COLO668 (cell line): Measurements from ENCODE around the gene HEYL.
"Not testable (repeated sequence)": the region's sequence is repeated elsewhere in the genome, so short reads cannot be mapped to it uniquely, and the experiment has no call there.

Experiments used
- DNase-seq: peaks from one replicate; lab custom pipeline; 2025; ENCODE audit not compliant: unreplicated experiment; lab: John Stamatoyannopoulos, UW

Gene HEYL

DNA sequence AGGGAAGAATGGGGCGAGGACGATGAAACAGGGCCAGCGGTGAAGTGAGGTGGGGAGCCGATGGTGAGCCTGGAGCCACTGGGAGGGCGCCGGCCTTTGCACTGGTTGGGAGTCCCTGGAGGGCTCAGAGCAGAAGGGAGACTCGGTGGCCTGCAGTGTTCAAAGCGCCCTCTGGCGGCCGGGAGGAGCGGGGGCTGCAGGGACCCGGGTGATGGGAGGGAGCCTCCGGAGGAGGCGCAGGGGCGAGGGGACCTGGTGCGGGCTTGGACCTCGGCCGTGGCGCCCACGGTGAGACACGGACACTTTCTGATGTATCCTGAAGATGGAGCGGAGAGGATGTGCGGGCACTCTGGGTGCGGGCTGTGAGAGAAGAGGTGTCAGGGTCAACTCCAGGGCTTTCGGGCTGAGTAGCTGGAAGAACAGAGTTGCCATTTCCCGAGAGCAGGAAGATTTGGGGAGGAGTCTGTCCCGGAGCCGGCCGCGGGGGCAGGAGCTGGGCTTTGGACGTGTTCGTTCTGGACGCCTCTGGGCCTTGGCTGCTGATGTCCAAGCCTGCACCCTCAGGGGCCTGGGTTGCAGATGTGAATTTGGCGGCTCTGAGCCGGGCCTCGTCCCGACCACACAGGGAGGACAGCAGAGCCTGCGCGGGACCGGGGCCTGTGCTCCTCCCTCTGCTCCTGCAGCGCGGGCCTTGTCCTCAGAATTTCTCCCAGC, 29.7 kb downstream of the HEYL start:
- DNase-seq, result no peak

DNA sequence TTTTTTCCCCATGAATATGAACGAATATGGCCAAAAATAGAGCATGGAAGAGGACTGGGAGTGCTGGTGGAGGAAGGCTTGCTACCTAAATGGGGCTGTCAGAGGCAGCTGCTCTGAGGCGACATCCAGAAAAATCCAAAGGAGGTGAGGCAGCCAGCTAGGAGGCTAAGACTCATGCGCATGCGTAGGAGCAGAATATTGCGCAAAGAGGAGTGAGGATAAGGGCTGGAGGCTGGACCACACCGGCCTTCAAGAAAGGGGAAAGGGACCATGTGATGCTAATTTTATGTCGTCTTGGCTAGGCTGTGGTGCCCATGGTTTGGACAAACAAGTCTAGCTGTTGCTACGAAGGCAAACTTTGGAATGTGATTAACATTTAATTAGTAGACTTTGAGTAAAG, 30.5 kb downstream of the HEYL start:
- no peak for DNase-seq

DNA sequence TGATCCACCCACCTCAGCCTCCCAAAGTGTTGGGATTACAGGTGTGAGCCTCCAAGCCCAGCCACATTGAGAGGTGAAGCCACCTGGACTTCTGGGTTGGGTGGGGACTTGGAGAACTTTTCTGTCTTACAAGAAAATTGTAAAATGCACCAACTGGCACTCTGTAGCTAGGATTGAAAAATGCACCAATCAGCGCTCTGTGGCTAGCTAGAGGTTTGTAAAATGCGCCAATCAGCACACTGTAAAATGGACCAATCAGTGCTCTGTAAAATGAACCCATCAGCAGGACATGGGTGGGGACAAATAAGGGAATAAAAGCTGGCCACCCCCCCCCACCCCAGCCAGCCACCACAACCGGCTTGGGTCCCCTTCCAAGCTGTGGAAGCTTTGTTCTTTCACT, 35.8 kb downstream of the HEYL start:
- not testable (repeated sequence) for DNase-seq

DNA sequence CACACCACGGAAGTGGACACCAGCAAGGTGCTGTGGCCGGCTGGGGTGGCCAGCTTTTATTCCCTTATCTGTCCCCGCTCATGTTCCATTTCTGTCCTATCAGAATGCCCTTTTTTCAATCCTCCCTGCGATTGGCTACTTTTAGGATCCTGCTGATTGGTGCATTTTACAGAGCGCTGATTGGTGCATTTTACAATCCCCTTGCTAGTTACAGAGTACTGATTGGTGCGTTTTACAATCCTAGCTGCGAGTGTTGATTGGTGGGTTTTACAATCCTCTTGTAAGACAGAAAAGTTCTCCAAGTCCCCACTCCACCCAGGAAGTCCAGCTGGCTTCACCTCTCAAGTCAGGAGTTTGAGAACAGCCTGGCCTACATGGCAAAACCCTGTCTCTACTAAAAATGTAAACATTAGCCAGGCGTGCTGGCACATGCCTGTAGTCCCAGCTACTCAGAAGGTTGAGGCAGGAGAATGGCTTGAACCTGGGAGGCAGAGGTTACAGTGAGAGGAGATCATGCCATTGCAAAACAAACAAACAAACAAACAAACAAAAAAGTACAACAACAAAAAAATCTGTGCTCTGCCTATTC, 37.7 kb downstream of the HEYL start:
- not testable (repeated sequence) for DNase-seq

DNA sequence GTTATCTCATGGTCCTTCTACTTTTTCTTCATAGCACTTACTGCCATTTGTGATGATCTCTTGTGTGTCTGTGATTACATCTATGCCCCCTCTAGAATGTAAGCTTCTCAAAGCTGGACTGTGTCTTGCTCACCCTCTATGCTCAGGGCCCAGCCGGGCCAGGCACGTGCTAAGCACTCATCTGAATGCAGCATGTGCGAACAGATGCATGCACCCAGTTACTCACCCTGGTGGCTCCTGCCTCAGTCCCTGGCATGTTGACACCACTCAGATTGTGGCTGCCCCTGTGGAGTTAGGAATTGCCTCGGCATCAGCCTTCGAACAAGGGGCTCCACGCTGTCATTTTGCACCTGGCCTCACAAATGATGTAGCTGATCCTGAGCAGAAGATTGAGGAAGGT, 43.3 kb downstream of the HEYL start:
- DNase-seq, result no peak

DNA sequence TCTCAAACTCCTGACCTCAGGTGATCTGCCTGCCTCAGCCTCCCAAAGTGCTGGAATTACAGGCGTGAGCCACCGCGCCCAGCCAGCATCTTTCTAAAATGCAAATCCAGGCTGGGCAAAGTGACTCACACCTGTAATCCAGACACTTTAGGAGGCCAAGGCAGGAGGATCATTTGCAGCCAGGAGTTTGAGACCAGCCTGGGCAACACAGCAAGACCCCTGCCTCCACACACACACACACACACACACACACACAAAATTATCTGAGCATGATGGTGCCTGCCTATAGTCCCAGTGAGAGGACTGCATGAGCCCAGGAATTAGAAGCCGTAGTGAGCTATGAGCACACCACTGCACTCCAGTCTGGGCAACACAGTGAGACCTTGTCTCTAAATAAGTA, 46.1 kb downstream of the HEYL start:
- no peak for DNase-seq

DNA sequence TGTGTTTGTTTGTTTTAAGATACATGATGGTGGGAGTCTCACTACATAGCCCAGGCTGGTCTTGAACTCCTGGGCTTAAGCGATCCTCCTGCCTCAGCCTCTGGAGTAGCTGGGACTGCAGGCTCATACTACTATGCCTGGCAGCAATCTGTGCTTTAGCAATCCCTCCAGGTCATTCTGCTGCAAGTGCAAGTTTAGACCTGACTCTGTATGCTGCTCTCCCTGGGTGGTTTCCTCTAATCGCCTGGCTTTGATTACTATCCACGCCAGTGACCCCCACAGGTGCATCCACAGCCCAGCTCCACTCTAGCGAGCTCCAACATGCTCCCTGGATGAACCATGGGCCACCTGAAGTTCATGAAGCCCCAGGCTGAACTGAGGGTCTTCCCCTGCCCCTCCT, 47.4 kb downstream of the HEYL start:
- no peak for DNase-seq

DNA sequence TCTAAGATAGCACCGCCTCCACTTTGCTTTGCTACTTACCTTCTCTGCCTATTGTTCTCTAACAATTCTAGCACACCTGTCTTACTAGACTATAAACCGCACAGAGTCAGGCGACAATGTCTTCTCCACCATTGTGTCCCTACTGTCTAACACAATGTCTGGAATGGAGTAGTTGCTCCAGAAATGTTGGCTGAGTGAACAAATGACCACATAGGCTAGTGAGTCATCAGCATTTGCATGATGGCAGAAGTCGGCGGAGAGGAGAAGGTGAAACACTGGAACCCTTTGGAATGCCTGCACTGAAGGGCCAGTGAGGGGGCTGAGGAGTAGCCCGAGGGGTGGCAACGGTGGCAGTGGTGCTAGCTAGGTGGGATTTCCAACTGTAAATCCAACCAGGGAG, 48.9 kb downstream of the HEYL start:
- no peak for DNase-seq

DNA sequence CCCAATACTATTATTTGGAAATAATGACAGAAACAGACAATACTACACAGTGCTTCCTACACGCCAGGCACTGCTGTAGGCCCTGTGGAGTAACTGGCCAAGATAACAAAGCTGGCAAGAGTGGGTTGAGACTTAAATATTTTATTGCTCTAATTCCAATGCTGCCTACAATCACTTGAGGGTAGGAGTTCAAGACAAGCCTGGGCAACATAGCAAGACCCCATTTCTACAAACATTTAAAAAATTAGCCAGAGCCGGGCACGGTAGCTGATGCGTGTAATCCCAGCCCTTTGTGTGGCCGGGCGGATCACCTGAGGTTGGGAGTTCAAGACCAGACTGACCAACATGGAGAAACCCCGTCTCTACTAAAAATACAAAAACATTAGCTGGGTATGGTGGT, 53.5 kb downstream of the HEYL start:
- DNase-seq, result no peak

DNA sequence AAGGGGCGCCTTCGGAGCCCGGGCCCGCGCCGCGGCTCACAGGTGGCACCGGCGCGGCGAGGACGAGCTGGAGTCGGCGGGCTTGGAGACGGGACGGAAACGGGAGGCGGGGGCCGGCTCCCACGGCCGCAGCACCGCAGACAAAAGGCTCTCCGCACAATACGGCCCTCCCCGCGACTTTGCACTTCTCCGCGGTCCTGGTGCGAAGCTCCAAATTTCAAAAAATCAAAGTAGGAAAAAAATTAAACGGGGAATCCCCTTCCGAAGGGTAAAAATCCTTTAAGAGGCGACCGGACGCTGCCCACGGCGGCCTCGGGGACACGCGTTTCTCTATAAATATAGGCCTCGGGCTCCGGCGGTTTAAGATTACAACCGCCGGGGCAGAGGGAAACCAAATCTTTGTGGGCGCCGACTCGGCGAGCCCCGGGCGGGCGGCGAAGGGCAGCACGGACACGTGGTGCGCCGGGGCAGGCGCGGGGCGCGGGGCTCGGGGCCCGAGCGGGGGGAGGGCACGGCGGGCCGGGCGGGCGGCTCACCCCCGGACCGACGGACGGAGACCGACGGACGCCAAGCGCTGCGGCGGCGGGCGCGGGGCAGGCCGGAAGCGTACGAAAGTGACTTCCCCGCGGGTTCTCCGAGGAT, 63.3 kb downstream of the HEYL start:
- DNase-seq, result no peak

DNA sequence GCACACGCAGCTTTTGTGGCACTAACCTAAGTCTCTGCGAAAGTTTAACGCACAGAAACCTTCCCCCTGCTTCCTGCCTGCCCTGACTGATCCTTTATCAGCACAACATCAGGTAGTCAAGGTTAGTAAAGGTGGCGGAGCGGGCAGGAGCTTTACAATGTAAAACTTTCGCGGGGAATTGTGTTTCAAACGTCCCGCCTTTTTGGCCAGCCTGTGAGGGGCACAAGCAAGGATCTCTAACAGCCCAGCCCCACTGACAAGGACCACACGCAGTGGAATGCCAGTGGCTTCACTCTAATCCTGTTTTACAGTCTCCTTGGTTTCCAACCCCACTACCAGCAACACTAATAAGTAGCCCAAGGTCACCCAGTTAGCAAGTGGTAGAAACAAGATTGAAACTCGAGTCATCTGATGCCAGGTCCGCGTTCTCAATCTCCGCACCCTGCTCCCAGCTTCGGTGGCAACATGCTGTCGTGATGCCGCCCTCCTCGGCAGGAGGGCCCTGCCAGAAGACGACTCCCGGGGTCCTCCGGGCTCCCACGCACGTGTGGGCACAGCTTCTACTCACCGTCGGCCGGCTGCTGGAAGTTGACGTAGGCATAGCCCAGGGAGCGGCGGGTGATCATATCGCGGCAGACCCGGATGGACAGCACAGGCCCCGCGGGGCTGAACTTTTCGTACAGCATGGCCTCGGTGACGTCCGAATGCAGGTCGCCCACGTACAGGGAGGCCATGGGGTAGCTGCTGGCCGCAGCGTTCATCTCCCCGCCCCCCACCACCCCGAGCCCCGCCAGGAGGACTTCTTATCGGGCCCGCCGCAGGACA, 64.0 kb downstream of the HEYL start:
- no peak for DNase-seq

DNA sequence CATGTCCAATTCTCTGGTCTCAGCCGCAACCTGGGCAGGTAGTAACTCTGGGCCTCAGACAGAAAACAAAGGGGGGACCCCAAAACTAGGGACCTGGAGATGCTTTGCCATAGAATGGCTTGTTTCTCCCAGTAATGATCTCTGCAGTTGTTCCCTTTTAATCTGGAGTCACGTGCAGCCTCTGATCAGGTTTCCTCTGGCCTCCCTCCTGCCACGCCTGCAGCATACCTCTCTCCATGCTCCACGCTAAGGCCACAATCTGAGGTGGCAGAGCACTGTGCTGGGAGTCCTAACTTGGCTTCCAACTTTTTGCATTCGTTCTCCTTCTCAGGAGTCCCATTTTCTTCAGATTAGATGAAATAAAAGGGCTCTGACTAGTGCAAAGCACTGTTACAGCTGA, 64.8 kb downstream of the HEYL start:
- no peak for DNase-seq
